Liver (tissue), 9 donors: ENCODE measurements around the gene CKS2. TPM values are rescaled to one million over a fixed set of nuclear protein-coding genes. Genes with fewer than 3 reads are reported as not detected.
A peak's percentile ranks its signal among the peaks of the same experiment; 100 is the strongest.

Source experiments
- DNase-seq: peaks from one replicate; pipeline ENCODE4 v3.0.0-alpha.2; 2017; ENCODE audit warnings: low spot score
- H3K27ac ChIP-seq, 2 donors: one replicate each; pipeline ENCODE4 v1.7.0; 2013; ENCODE audit warnings: inconsistent platforms in 2 of 2, low read length in 2 of 2, control low read depth in 1 of 2, low read depth in 1 of 2, mild to moderate bottlenecking in 1 of 2
- H3K27me3 ChIP-seq, 4 donors: one replicate each; pipeline versions ENCODE4 v1.6.1 to v1.7.0; 2013; ENCODE audit warnings: low read length in 3 of 4, inconsistent platforms in 1 of 4, mild to moderate bottlenecking in 1 of 4, moderate library complexity in 1 of 4; ENCODE audit not compliant: control insufficient read depth in 4 of 4, insufficient read depth in 4 of 4
- H3K36me3 ChIP-seq, 4 donors: one replicate each; pipeline versions ENCODE4 v1.6.1 to v1.7.0; 2013; ENCODE audit warnings: low read length in 3 of 4, mild to moderate bottlenecking in 3 of 4, low read depth in 1 of 4, moderate library complexity in 1 of 4; ENCODE audit not compliant: control insufficient read depth in 4 of 4, insufficient read depth in 3 of 4
- H3K4me1 ChIP-seq, 4 donors: one replicate each; pipeline versions ENCODE4 v1.6.1 to v1.7.0; 2013; ENCODE audit warnings: low read length in 3 of 4, mild to moderate bottlenecking in 3 of 4, moderate library complexity in 1 of 4; ENCODE audit not compliant: control insufficient read depth in 4 of 4, insufficient read depth in 4 of 4
- H3K4me3 ChIP-seq, 3 donors: one replicate each; pipeline versions ENCODE4 v1.6.1 to v1.7.0; 2013; ENCODE audit warnings: low read length in 3 of 3, control low read depth in 1 of 3, low read depth in 1 of 3, mild to moderate bottlenecking in 1 of 3
- H3K9ac ChIP-seq, 2 donors: one replicate each; pipeline ENCODE4 v1.7.0; 2013; ENCODE audit warnings: low read length in 2 of 2, mild to moderate bottlenecking in 2 of 2, moderate library complexity in 2 of 2, control low read depth in 1 of 2, low read depth in 1 of 2
- H3K9me3 ChIP-seq, 4 donors: one replicate each; pipeline versions ENCODE4 v1.6.1 to v1.7.0; 2013; ENCODE audit warnings: low read length in 3 of 4; ENCODE audit not compliant: control insufficient read depth in 4 of 4
- EGR1 ChIP-seq, 2 donors: IDR thresholded peaks; 2 replicates each; pipeline ENCODE4 v1.6.1; 2016 to 2018; ENCODE audit warnings: antibody characterized with exemption in 2 of 2, low read depth in 2 of 2
- FOXA1 ChIP-seq: IDR thresholded peaks from 2 replicates; pipeline ENCODE4 v1.6.1; 2016; ENCODE audit warnings: antibody characterized with exemption
- FOXA2 ChIP-seq: IDR thresholded peaks from 2 replicates; pipeline ENCODE4 v1.6.1; 2016; ENCODE audit warnings: antibody characterized with exemption
- GABPA ChIP-seq, 2 donors: IDR thresholded peaks in 1 of 2; conservative IDR thresholded peaks in 1 of 2; 2 replicates each; pipeline ENCODE4 v1.6.1; 2016; ENCODE audit warnings: antibody characterized with exemption in 2 of 2, mild to moderate bottlenecking in 1 of 2, moderate library complexity in 1 of 2
- HNF4A ChIP-seq, 2 donors: conservative IDR thresholded peaks; 2 replicates each; pipeline ENCODE4 v1.6.1; 2016; ENCODE audit warnings: antibody characterized with exemption in 2 of 2, mild to moderate bottlenecking in 2 of 2
- HNF4G ChIP-seq: IDR thresholded peaks from 2 replicates; pipeline ENCODE4 v1.6.1; 2016; ENCODE audit warnings: antibody characterized with exemption
- JUND ChIP-seq, 2 donors: IDR thresholded peaks; 2 replicates each; pipeline ENCODE4 v1.6.1; 2016; ENCODE audit warnings: antibody characterized with exemption in 2 of 2
- MAX ChIP-seq: IDR thresholded peaks from 2 replicates; pipeline ENCODE4 v1.6.1; 2016; ENCODE audit warnings: antibody characterized with exemption
- NR2F2 ChIP-seq: IDR thresholded peaks from 2 replicates; pipeline ENCODE4 v1.6.1; 2016; ENCODE audit warnings: antibody characterized with exemption
- RAD21 ChIP-seq, 2 donors: IDR thresholded peaks; 2 replicates each; pipeline ENCODE4 v1.6.1; 2016; ENCODE audit warnings: antibody characterized with exemption in 2 of 2, mild to moderate bottlenecking in 2 of 2
- REST ChIP-seq: IDR thresholded peaks from 2 replicates; pipeline ENCODE4 v1.6.1; 2016; ENCODE audit warnings: antibody characterized with exemption, mild to moderate bottlenecking
- RXRA ChIP-seq, 2 donors: IDR thresholded peaks; 2 replicates each; pipeline ENCODE4 v1.6.1; 2017 to 2018; ENCODE audit warnings: antibody characterized with exemption in 2 of 2, mild to moderate bottlenecking in 1 of 2
- SP1 ChIP-seq: IDR thresholded peaks from 2 replicates; pipeline ENCODE4 v1.6.1; 2018; ENCODE audit warnings: antibody characterized with exemption, mild to moderate bottlenecking
- TAF1 ChIP-seq: conservative IDR thresholded peaks from 2 replicates; pipeline ENCODE4 v1.6.1; 2016; ENCODE audit warnings: antibody characterized with exemption, mild to moderate bottlenecking
- YY1 ChIP-seq: IDR thresholded peaks from 2 replicates; pipeline ENCODE4 v1.6.1; 2016; ENCODE audit warnings: antibody characterized with exemption, mild to moderate bottlenecking
- WGBS: extraction: QIAGEN DNeasy Blood & Tissue Kit; methylation state at CpG from one replicate; pipeline ENCODE4 v1.1.7; 2013; 5-methylcytosine and 5-hydroxymethylcytosine counted together
- polyA plus RNA-seq, 2 donors: library from polyadenylated mRNA; stranded (reverse) in 1 of 2; unstranded in 1 of 2; fragments of 200-250 nt in 1 of 2; fragments of >200 nt in 1 of 2; fragmentation: Nextera tagmentation in 1 of 2; extraction: Ambion mirVana in 1 of 2; gene quantifications; one replicate each; pipeline versions ENCODE4 v1.2.1 to v1.2.3, GENCODE V29; 2013 to 2015
- total RNA-seq, 2 donors: library from RNA; depleted of rRNA; stranded (reverse); fragments of >200 nt; gene quantifications; one replicate each; pipeline ENCODE4 v1.2.3, GENCODE V29; 2014
- TF ChIP-seq, protein P1 (sequence below): IDR thresholded peaks from 2 replicates; pipeline ENCODE4 v1.6.1; 2016; ENCODE audit warnings: antibody characterized with exemption
- TF ChIP-seq, protein P2 (sequence below): fragments of 150-350 bp; IDR thresholded peaks from 2 replicates; pipeline ENCODE4 v1.5.1; 2017; ENCODE audit warnings: improper control_type of control experiment, low read depth, low read length; ENCODE audit not compliant: missing input control
- TF ChIP-seq, protein P3 (sequence below): IDR thresholded peaks from 2 replicates; pipeline ENCODE4 v1.6.1; 2016; ENCODE audit warnings: antibody characterized with exemption
- donor health status: healthy.
- donor health status: healthy.
- donor health status: healthy.
- donor health status: healthy.
- donor health status: healthy.

Gene CKS2
- total and polyA plus RNA-seq, 4 donors: 3.1 to 79.7 (median 17.7) TPM

GRCh38 chr9:89357331-89358197, 46.6 kb downstream of the CKS2 start:
- Histone ChIP-seq H3K4me1 (peaks cover 9 to 21% (median 12%) of the 10 kb centered on the region in 4 donors), H3K4me3 (no peak overlapping the region), H3K9me3 (no peaks in the 10 kb centered on the region), H3K36me3 (peaks cover 8 to 43% (median 31%) of the 10 kb centered on the region in 4 donors), H3K27me3 (no peaks in the 10 kb centered on the region), H3K9ac (no peak overlapping the region), H3K27ac (no peak overlapping the region)
- TF ChIP-seq RAD21 (IDR thresholded peaks at IDR 0.05): peak in 1 of 2 donors; percentile 46
- TF ChIP-seq, protein P1, sequence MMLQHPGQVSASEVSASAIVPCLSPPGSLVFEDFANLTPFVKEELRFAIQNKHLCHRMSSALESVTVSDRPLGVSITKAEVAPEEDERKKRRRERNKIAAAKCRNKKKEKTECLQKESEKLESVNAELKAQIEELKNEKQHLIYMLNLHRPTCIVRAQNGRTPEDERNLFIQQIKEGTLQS: no peak
- TF ChIP-seq GABPA (IDR thresholded peaks at IDR 0.05 in 1 of 2, conservative IDR thresholded peaks at IDR 0.05 in 1 of 2): no peak
- TF ChIP-seq FOXA1: no peak
- TF ChIP-seq, protein P2, sequence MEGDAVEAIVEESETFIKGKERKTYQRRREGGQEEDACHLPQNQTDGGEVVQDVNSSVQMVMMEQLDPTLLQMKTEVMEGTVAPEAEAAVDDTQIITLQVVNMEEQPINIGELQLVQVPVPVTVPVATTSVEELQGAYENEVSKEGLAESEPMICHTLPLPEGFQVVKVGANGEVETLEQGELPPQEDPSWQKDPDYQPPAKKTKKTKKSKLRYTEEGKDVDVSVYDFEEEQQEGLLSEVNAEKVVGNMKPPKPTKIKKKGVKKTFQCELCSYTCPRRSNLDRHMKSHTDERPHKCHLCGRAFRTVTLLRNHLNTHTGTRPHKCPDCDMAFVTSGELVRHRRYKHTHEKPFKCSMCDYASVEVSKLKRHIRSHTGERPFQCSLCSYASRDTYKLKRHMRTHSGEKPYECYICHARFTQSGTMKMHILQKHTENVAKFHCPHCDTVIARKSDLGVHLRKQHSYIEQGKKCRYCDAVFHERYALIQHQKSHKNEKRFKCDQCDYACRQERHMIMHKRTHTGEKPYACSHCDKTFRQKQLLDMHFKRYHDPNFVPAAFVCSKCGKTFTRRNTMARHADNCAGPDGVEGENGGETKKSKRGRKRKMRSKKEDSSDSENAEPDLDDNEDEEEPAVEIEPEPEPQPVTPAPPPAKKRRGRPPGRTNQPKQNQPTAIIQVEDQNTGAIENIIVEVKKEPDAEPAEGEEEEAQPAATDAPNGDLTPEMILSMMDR: no peak
- TF ChIP-seq TAF1: no peak
- TF ChIP-seq REST: no peak
- no peak for TF ChIP-seq EGR1 (IDR thresholded peaks at IDR 0.05; ENCODE audit: low read depth in 2 of 2)
- TF ChIP-seq MAX: peak; percentile 65
- no peak for TF ChIP-seq FOXA2
- TF ChIP-seq JUND (IDR thresholded peaks at IDR 0.05): no peak
- no peak for TF ChIP-seq NR2F2
- TF ChIP-seq, protein P3, sequence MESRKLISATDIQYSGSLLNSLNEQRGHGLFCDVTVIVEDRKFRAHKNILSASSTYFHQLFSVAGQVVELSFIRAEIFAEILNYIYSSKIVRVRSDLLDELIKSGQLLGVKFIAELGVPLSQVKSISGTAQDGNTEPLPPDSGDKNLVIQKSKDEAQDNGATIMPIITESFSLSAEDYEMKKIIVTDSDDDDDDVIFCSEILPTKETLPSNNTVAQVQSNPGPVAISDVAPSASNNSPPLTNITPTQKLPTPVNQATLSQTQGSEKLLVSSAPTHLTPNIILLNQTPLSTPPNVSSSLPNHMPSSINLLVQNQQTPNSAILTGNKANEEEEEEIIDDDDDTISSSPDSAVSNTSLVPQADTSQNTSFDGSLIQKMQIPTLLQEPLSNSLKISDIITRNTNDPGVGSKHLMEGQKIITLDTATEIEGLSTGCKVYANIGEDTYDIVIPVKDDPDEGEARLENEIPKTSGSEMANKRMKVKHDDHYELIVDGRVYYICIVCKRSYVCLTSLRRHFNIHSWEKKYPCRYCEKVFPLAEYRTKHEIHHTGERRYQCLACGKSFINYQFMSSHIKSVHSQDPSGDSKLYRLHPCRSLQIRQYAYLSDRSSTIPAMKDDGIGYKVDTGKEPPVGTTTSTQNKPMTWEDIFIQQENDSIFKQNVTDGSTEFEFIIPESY: no peak
- TF ChIP-seq RXRA (IDR thresholded peaks at IDR 0.05): peak; percentile 30 to 73
- TF ChIP-seq SP1: peak; percentile 59
- peak; percentile 63 to 77 for TF ChIP-seq HNF4A (conservative IDR thresholded peaks at IDR 0.05)
- TF ChIP-seq YY1: peak; percentile 39
- no peak for TF ChIP-seq HNF4G
- DNase-seq: peak; percentile 46
- 78% methylated on average over 8 of the region's 8 CpGs for WGBS
